Measurements from ENCODE around the gene IL20RA.
A peak's percentile ranks its signal among the peaks of the same experiment; 100 is the strongest.

Gene IL20RA

GRCh38 chr6:136971609-136972008 is 73.2 kb downstream of the IL20RA start:
- Histone ChIP-seq H2AFZ (no peak overlapping the region), H3K4me1 (peaks cover 6% of the 10 kb centered on the region), H3K27ac (no peak overlapping the region), H3K4me2 (ENCODE audit: low read length) (no peak overlapping the region), H3K9ac (no peak overlapping the region), H3K36me3 (ENCODE audit: control insufficient read depth, insufficient read depth, low read length) (no peaks in the 10 kb centered on the region), H3K4me3 (ENCODE audit: low read depth, low read length) (no peak overlapping the region), H3K9me3 (ENCODE audit: control insufficient read depth, low read length) (no peaks in the 10 kb centered on the region), H3K27me3 (ENCODE audit: control insufficient read depth, insufficient read depth, low read length) (no peaks in the 10 kb centered on the region), H3K79me2 (no peaks in the 10 kb centered on the region)
- TF ChIP-seq, protein P1, sequence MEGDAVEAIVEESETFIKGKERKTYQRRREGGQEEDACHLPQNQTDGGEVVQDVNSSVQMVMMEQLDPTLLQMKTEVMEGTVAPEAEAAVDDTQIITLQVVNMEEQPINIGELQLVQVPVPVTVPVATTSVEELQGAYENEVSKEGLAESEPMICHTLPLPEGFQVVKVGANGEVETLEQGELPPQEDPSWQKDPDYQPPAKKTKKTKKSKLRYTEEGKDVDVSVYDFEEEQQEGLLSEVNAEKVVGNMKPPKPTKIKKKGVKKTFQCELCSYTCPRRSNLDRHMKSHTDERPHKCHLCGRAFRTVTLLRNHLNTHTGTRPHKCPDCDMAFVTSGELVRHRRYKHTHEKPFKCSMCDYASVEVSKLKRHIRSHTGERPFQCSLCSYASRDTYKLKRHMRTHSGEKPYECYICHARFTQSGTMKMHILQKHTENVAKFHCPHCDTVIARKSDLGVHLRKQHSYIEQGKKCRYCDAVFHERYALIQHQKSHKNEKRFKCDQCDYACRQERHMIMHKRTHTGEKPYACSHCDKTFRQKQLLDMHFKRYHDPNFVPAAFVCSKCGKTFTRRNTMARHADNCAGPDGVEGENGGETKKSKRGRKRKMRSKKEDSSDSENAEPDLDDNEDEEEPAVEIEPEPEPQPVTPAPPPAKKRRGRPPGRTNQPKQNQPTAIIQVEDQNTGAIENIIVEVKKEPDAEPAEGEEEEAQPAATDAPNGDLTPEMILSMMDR (IDR thresholded peaks at IDR 0.05) = no peak

DNA sequence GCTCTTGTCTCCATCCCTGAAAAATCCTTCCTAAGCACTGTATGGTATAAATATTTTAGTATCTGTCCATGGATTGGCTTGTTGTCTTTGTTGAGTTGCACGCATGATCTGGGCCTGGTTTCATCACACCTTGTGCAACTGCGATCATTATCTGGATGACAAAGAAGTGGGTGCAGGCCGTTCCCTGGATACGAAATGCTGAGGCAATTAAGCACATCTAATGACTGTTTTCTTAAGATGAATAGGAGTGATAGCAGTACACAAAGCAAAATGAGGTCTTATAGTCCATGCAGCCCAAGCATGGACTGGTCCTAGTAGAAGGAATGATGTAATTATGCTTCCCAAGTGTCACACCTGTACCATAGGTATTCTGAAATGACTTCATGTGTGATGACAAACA is 74.8 kb downstream of the IL20RA start:
- Histone ChIP-seq H3K9me3 (ENCODE audit: control insufficient read depth, low read length) (no peaks in the 10 kb centered on the region), H3K36me3 (ENCODE audit: control insufficient read depth, insufficient read depth, low read length) (no peaks in the 10 kb centered on the region), H2AFZ (peak overlapping the region; percentile 41), H3K27ac (peak overlapping the region; percentile 40), H3K4me3 (ENCODE audit: low read depth, low read length) (no peak overlapping the region), H3K4me2 (ENCODE audit: low read length) (no peak overlapping the region), H3K4me1 (peaks cover 6% of the 10 kb centered on the region), H3K9ac (no peak overlapping the region), H3K79me2 (no peaks in the 10 kb centered on the region), H3K27me3 (ENCODE audit: control insufficient read depth, insufficient read depth, low read length) (no peaks in the 10 kb centered on the region)
- TF ChIP-seq, protein P1 (IDR thresholded peaks at IDR 0.05) = no peak

DNA sequence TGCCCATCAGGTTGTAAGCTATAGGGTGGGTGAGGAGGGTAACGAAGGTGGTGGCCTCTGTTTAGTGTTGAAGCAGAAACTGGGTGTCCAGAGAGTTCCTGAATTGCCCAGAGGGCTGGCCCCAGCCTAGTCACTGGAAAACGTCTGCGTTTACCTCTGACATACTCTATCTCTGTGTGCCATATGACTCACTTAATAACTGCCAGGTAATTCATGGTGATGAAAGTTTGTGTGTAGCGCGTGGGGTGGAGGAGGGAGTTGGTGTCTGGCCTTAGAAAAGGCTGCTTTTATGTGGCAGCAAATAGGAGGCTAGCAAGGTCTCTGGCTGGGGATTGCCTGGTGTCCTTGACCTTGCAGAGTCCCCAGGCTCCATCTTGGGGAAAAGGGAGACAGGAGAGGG is 75.3 kb downstream of the IL20RA start:
- no peaks in the 10 kb centered on the region for H3K36me3 ChIP-seq (ENCODE audit: control insufficient read depth, insufficient read depth, low read length)
- no peak overlapping the region for H3K4me3 ChIP-seq (ENCODE audit: low read depth, low read length)
- peak overlapping the region; percentile 40 for H3K27ac ChIP-seq
- H3K27me3 ChIP-seq (ENCODE audit: control insufficient read depth, insufficient read depth, low read length) = no peaks in the 10 kb centered on the region
- H2AFZ ChIP-seq = peak overlapping the region; percentile 41
- H3K79me2 ChIP-seq = no peaks in the 10 kb centered on the region
- H3K9ac ChIP-seq = no peak overlapping the region
- TF ChIP-seq, protein P1 (IDR thresholded peaks at IDR 0.05) = no peak
- H3K9me3 ChIP-seq (ENCODE audit: control insufficient read depth, low read length) = no peaks in the 10 kb centered on the region
- H3K4me2 ChIP-seq (ENCODE audit: low read length) = no peak overlapping the region
- peaks cover 6% of the 10 kb centered on the region for H3K4me1 ChIP-seq

DNA sequence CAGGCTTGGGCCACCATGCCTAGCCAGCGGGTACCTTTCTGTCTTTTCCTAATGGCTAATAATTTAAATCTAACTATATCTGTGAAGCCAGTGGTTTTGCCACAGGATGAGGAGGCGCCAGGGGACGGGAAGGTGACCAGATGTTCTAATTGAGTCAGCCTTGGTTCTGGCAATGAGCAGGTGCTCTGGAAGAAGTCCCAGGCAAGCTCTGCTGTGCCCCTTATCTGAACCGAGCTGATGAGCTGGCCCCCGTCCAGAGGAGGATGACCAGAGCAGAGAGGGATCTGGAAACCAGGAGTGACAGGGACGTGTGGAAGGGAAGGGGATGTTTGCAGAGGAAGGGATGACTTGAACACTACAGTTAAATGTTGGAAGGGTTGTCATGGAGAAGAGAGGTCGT is 75.9 kb downstream of the IL20RA start:
- Histone ChIP-seq H3K79me2 (no peaks in the 10 kb centered on the region), H3K36me3 (ENCODE audit: control insufficient read depth, insufficient read depth, low read length) (no peaks in the 10 kb centered on the region), H3K4me1 (peaks cover 6% of the 10 kb centered on the region), H3K4me3 (ENCODE audit: low read depth, low read length) (no peak overlapping the region), H3K27ac (no peak overlapping the region), H2AFZ (no peak overlapping the region), H3K9me3 (ENCODE audit: control insufficient read depth, low read length) (no peaks in the 10 kb centered on the region), H3K9ac (no peak overlapping the region), H3K4me2 (ENCODE audit: low read length) (no peak overlapping the region), H3K27me3 (ENCODE audit: control insufficient read depth, insufficient read depth, low read length) (no peaks in the 10 kb centered on the region)
- TF ChIP-seq, protein P1 (IDR thresholded peaks at IDR 0.05) = no peak

DNA sequence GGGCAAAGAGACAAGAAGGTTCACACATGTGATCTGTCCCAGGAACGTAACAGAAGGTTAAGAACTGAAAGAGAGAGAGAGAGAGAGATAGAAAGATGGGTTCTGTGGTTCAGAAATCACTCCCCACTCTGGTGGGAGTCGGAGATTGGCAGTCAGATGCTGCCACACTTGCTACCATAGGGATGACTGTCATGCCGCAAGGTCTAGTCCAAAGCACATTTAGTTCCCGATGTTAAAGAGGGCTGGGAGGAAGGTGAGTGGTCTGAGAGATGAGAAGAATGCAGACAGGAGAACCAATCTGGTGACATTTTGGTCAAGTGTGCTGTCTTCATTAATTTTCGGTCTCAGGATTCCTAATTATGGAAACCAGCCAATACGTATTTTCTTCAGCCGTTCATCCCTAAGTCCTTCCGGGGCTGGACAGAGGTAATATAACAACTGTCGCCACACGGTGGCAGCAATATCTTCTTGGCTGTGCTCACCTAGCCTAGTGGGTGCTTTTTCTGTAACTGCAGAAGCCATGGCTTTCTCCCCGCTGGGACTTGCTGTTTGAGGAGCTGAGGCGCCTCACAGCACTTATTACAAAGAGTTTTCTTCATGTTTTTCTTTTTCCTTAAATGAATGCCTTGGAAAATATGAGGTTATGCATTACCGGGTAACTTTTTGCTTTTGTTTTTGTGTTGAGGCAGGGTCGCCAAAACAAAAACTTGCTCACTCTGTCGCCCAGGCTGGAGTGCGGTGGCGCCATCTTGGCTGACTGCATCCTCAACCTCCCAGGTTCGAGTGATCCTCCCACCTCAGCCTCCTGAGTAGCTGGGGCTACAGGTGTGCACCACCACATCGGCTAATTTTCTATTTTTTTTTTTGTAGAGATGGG is 76.7 kb downstream of the IL20RA start:
- no peaks in the 10 kb centered on the region for H3K9me3 ChIP-seq (ENCODE audit: control insufficient read depth, low read length)
- no peak overlapping the region for H3K4me3 ChIP-seq (ENCODE audit: low read depth, low read length)
- no peak overlapping the region for H3K9ac ChIP-seq
- no peaks in the 10 kb centered on the region for H3K27me3 ChIP-seq (ENCODE audit: control insufficient read depth, insufficient read depth, low read length)
- H3K36me3 ChIP-seq (ENCODE audit: control insufficient read depth, insufficient read depth, low read length) = no peaks in the 10 kb centered on the region
- H3K79me2 ChIP-seq = no peaks in the 10 kb centered on the region
- no peak overlapping the region for H3K4me2 ChIP-seq (ENCODE audit: low read length)
- H3K4me1 ChIP-seq = peaks cover 6% of the 10 kb centered on the region
- peak overlapping the region; percentile 10 for H2AFZ ChIP-seq
- TF ChIP-seq, protein P1 (IDR thresholded peaks at IDR 0.05) = peak; percentile 70
- H3K27ac ChIP-seq = no peak overlapping the region
